ENCODE measurements around the gene UTP25. TPM values are rescaled to one million over a fixed set of nuclear protein-coding genes. Genes with fewer than 3 reads are reported as not detected.

The UTP25 gene
- total RNA-seq, 1 donor: 22.1 TPM

- TF ChIP-seq, protein P1, sequence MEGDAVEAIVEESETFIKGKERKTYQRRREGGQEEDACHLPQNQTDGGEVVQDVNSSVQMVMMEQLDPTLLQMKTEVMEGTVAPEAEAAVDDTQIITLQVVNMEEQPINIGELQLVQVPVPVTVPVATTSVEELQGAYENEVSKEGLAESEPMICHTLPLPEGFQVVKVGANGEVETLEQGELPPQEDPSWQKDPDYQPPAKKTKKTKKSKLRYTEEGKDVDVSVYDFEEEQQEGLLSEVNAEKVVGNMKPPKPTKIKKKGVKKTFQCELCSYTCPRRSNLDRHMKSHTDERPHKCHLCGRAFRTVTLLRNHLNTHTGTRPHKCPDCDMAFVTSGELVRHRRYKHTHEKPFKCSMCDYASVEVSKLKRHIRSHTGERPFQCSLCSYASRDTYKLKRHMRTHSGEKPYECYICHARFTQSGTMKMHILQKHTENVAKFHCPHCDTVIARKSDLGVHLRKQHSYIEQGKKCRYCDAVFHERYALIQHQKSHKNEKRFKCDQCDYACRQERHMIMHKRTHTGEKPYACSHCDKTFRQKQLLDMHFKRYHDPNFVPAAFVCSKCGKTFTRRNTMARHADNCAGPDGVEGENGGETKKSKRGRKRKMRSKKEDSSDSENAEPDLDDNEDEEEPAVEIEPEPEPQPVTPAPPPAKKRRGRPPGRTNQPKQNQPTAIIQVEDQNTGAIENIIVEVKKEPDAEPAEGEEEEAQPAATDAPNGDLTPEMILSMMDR (IDR thresholded peaks at IDR 0.05; ENCODE audit: extremely low read depth, low read depth, low read length): no peak
- Histone ChIP-seq H3K27ac (ENCODE audit: low read depth, low read length) (no peak overlapping the region), H3K4me1 (ENCODE audit: insufficient read depth, low read length) (no peaks in the 10 kb centered on the region), H3K4me3 (ENCODE audit: insufficient read depth, low read length) (no peak overlapping the region), H2AFZ (ENCODE audit: low read length) (no peak overlapping the region), H4K20me1 (ENCODE audit: insufficient read depth, low read length) (no peaks in the 10 kb centered on the region), H3K36me3 (ENCODE audit: insufficient read depth, low read length) (no peaks in the 10 kb centered on the region), H3K27me3 (ENCODE audit: insufficient read depth, low read length) (peaks cover 6% of the 10 kb centered on the region), H3K9me3 (ENCODE audit: low read depth, low read length) (no peaks in the 10 kb centered on the region), H3K79me2 (ENCODE audit: insufficient read depth, low read length) (no peaks in the 10 kb centered on the region), H3K4me2 (ENCODE audit: insufficient read depth, low read length) (no peak overlapping the region)
- no peak for DNase-seq (ENCODE audit: insufficient read length, low spot score, missing footprints)
Observed at GRCh38 chr1:209861242-209861641, 33.5 kb downstream of the UTP25 start.

DNA sequence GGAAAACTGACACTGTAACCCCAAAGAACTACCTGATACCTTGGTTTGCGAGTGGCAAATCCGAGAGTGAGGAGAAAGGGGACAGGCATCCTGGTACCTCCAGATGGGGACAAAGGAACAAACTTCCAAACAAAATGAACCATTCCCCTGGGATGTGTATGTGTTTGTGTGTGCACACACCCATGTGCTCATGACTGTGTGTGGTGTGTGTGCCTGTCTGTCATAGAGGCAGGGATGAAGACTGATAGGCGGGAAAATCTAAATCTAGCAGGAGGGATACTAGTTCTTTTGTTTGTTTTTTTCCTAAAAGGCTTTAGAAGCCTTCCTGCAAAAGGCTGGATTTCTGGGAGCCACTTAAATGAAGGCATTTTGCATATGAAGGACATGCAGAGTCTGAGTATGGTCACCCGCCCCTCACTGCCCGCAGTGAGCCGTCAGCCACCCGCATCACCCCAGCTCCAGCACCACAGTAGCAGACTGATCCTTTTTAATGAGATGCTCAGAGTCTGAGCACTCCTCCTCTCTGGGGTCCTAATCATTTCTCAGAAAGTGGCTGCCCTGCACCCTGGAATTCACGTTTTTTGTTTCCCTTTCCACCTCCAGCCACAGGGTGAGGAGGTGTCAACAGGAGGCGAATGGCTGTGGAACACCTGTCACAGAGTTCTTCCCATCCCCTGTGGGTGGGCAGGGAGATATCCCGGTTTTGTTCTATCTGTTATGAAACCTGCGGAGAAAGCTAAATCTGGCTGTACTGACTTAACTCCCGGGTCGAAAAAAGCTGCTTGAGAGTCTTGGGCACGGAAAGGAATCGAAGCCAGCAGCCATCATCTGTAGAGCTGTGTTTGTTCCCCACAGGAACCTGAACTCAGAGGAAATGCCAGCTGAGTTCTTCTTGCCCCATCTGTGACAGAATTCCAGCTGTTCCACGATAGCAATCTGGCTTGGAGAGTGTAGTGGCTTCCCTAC is 34.9 kb downstream of the UTP25 start:
- DNase-seq (ENCODE audit: insufficient read length, low spot score, missing footprints): no peak

GRCh38 chr1:209863766-209864485 is 36.2 kb downstream of the UTP25 start:
- H2AFZ ChIP-seq (ENCODE audit: low read length): no peak overlapping the region
- no peak for DNase-seq (ENCODE audit: insufficient read length, low spot score, missing footprints)
- H3K4me3 ChIP-seq (ENCODE audit: insufficient read depth, low read length): no peak overlapping the region
- no peak overlapping the region for H3K27ac ChIP-seq (ENCODE audit: low read depth, low read length)
- TF ChIP-seq, protein P1 (IDR thresholded peaks at IDR 0.05; ENCODE audit: extremely low read depth, low read depth, low read length): no peak
- H3K9me3 ChIP-seq (ENCODE audit: low read depth, low read length): no peaks in the 10 kb centered on the region
- H4K20me1 ChIP-seq (ENCODE audit: insufficient read depth, low read length): no peaks in the 10 kb centered on the region
- no peaks in the 10 kb centered on the region for H3K4me1 ChIP-seq (ENCODE audit: insufficient read depth, low read length)
- peaks cover 6% of the 10 kb centered on the region for H3K27me3 ChIP-seq (ENCODE audit: insufficient read depth, low read length)
- no peak overlapping the region for H3K4me2 ChIP-seq (ENCODE audit: insufficient read depth, low read length)
- no peaks in the 10 kb centered on the region for H3K79me2 ChIP-seq (ENCODE audit: insufficient read depth, low read length)
- H3K36me3 ChIP-seq (ENCODE audit: insufficient read depth, low read length): no peaks in the 10 kb centered on the region

More for the DNA sequence above, 34.9 kb downstream of the UTP25 start:
- Histone ChIP-seq H3K4me3 (ENCODE audit: insufficient read depth, low read length) (no peak overlapping the region), H3K27ac (ENCODE audit: low read depth, low read length) (no peak overlapping the region), H3K79me2 (ENCODE audit: insufficient read depth, low read length) (no peaks in the 10 kb centered on the region), H2AFZ (ENCODE audit: low read length) (no peak overlapping the region), H3K36me3 (ENCODE audit: insufficient read depth, low read length) (no peaks in the 10 kb centered on the region), H3K4me1 (ENCODE audit: insufficient read depth, low read length) (no peaks in the 10 kb centered on the region), H3K4me2 (ENCODE audit: insufficient read depth, low read length) (no peak overlapping the region), H3K9me3 (ENCODE audit: low read depth, low read length) (no peaks in the 10 kb centered on the region), H3K27me3 (ENCODE audit: insufficient read depth, low read length) (peaks cover 6% of the 10 kb centered on the region), H4K20me1 (ENCODE audit: insufficient read depth, low read length) (no peaks in the 10 kb centered on the region)
- TF ChIP-seq, protein P1 (IDR thresholded peaks at IDR 0.05; ENCODE audit: extremely low read depth, low read depth, low read length): no peak

GRCh38 chr1:209866201-209866600 is 38.4 kb downstream of the UTP25 start:
- Histone ChIP-seq H3K36me3 (ENCODE audit: insufficient read depth, low read length) (no peaks in the 10 kb centered on the region), H3K4me3 (ENCODE audit: insufficient read depth, low read length) (no peak overlapping the region), H3K79me2 (ENCODE audit: insufficient read depth, low read length) (no peaks in the 10 kb centered on the region), H3K4me1 (ENCODE audit: insufficient read depth, low read length) (no peaks in the 10 kb centered on the region), H2AFZ (ENCODE audit: low read length) (no peak overlapping the region), H3K4me2 (ENCODE audit: insufficient read depth, low read length) (no peak overlapping the region), H3K9me3 (ENCODE audit: low read depth, low read length) (no peaks in the 10 kb centered on the region), H3K27ac (ENCODE audit: low read depth, low read length) (no peak overlapping the region), H4K20me1 (ENCODE audit: insufficient read depth, low read length) (no peaks in the 10 kb centered on the region), H3K27me3 (ENCODE audit: insufficient read depth, low read length) (peaks cover 6% of the 10 kb centered on the region)
- TF ChIP-seq, protein P1 (IDR thresholded peaks at IDR 0.05; ENCODE audit: extremely low read depth, low read depth, low read length): no peak
- no peak for DNase-seq (ENCODE audit: insufficient read length, low spot score, missing footprints)
